Naive thymus-derived CD4-positive, alpha-beta T cell (primary cell): ENCODE measurements around the gene HAGH. TPM values are rescaled to one million over a fixed set of nuclear protein-coding genes. Genes with fewer than 3 reads are reported as not detected.
A peak's percentile ranks its signal among the peaks of the same experiment; 100 is the strongest.

Source experiments
- ATAC-seq: fragments of 150-1000 bp; cut with Tn5 transposase; 2 replicates; pipeline ENCODE4 v1.10.0; 2021; ENCODE audit warnings: mild to moderate bottlenecking, moderate library complexity
- CTCF ChIA-PET: fragments of 350-600 bp; sonication (Branson Sonifier 250); formaldehyde crosslinking; loops from one replicate; lab custom pipeline; 2021; ENCODE audit warnings: antibody characterized with exemption; lab: Charles Lee
- POLR2A ChIA-PET: fragments of 350-600 bp; sonication (Branson Sonifier 250); formaldehyde crosslinking; loops from one replicate; lab custom pipeline; 2021; ENCODE audit warnings: antibody characterized with exemption, inconsistent platforms; lab: Charles Lee
- DNase-seq, 9 donors: peaks; one replicate each; pipeline versions ENCODE4 v3.0.0 to v3.0.0-alpha.2; 2020 to 2022; ENCODE audit warnings: mixed read lengths in 1 of 9
- H3K27ac ChIP-seq: one replicate; pipeline ENCODE4 v1.7.0; 2013; ENCODE audit warnings: mild to moderate bottlenecking, low read depth, low read length, moderate library complexity
- H3K27me3 ChIP-seq, 2 donors: one replicate each; pipeline ENCODE4 v1.7.0; 2013; ENCODE audit warnings: low read length in 2 of 2, mild to moderate bottlenecking in 2 of 2, moderate library complexity in 2 of 2; ENCODE audit not compliant: control insufficient read depth in 2 of 2, insufficient read depth in 2 of 2
- H3K36me3 ChIP-seq, 3 experiments: 1 replicate in 2 of 3; 2 replicates in 1 of 3; pipeline ENCODE4 v1.7.0; 2013; ENCODE audit warnings: low read length in 3 of 3, mild to moderate bottlenecking in 3 of 3, moderate library complexity in 1 of 3; ENCODE audit not compliant: insufficient read depth in 3 of 3, control insufficient read depth in 2 of 3
- H3K4me1 ChIP-seq, 2 donors: one replicate each; pipeline ENCODE4 v1.7.0; 2013; ENCODE audit warnings: low read length in 2 of 2, mild to moderate bottlenecking in 2 of 2, moderate library complexity in 1 of 2; ENCODE audit not compliant: control insufficient read depth in 2 of 2, insufficient read depth in 2 of 2
- H3K4me3 ChIP-seq: 2 replicates; pipeline ENCODE4 v1.7.0; 2013; ENCODE audit warnings: mild to moderate bottlenecking, low read length
- H3K9me3 ChIP-seq, 3 experiments: 1 replicate in 2 of 3; 2 replicates in 1 of 3; pipeline ENCODE4 v1.7.0; 2013; ENCODE audit warnings: low read length in 3 of 3; ENCODE audit not compliant: control insufficient read depth in 2 of 3
- H3K27ac Mint-ChIP-seq, 9 donors: one replicate each; pipeline ENCODE4 v1.8.0; 2020 to 2022; ENCODE audit warnings: mixed read lengths in 9 of 9, mild to moderate bottlenecking in 8 of 9, moderate library complexity in 5 of 9, inconsistent platforms in 2 of 9
- H3K27me3 Mint-ChIP-seq, 5 donors: one replicate each; pipeline ENCODE4 v1.8.0; 2021 to 2022; ENCODE audit warnings: mixed read lengths in 5 of 5, mild to moderate bottlenecking in 1 of 5
- H3K36me3 Mint-ChIP-seq, 5 donors: one replicate each; pipeline ENCODE4 v1.8.0; 2020 to 2022; ENCODE audit warnings: mixed read lengths in 5 of 5, mild to moderate bottlenecking in 3 of 5, inconsistent platforms in 1 of 5
- H3K4me1 Mint-ChIP-seq, 7 donors: one replicate each; pipeline ENCODE4 v1.8.0; 2020 to 2022; ENCODE audit warnings: mixed read lengths in 7 of 7, mild to moderate bottlenecking in 3 of 7, inconsistent platforms in 1 of 7
- H3K4me3 Mint-ChIP-seq, 10 donors: one replicate each; pipeline ENCODE4 v1.8.0; 2020 to 2022; ENCODE audit warnings: mild to moderate bottlenecking in 10 of 10, mixed read lengths in 10 of 10, moderate library complexity in 6 of 10, inconsistent platforms in 2 of 10
- H3K9me3 Mint-ChIP-seq, 11 donors: one replicate each; pipeline ENCODE4 v1.8.0; 2020 to 2022; ENCODE audit warnings: mixed read lengths in 11 of 11, mild to moderate bottlenecking in 4 of 11, inconsistent platforms in 1 of 11, moderate library complexity in 1 of 11
- intact Hi-C, 2 donors: fragments of 100-400 bp; cut with micrococcal nuclease; formaldehyde crosslinking; loops; one replicate each; pipeline ENCODE4 v1.15.1; 2023
- polyA plus RNA-seq, 2 donors: library from polyadenylated mRNA; unstranded; fragments of 300-500 nt; fragmentation: Illumina TruSeq; gene quantifications; one replicate each; pipeline ENCODE4 v1.2.3, GENCODE V29; 2021
- total RNA-seq, 6 experiments: library from RNA in 5 of 6; stranded (reverse) in 5 of 6; gene quantifications; 1 replicate in 5 of 6; 2 replicates in 1 of 6; pipeline ENCODE4 v1.2.3 and lab custom pipeline; 2021 to 2026

HAGH gene
- total and polyA plus RNA-seq, 7 experiments from 2014 or later = 39.4 to 72.9 (median 48.9) TPM

DNA sequence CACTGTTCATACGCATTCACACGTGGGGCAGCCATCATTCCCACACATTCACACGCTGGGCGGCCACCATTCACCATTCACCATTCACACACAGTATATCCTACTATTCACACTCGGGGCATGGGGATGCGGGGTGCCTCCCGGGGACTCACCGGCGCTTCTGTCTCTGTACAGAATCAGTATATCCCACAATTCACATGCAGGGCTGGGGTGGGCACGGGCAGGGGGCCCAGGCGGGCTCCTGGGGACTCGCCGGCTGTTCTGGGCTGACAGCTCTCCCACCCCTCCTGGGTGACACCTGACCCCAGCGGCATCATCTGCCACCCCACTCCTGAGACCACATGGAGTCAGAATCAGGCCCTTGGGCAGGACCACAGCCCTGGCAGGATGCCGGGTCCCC lies 64.9 kb downstream of the HAGH start:
- Mint-ChIP-seq H3K36me3 (peaks cover 0 to 14% (median 3%) of the 10 kb centered on the region in 5 donors), H3K4me1 (peaks cover 0 to 13% (median 10%) of the 10 kb centered on the region in 7 donors), H3K27ac (no peak overlapping the region), H3K9me3 (no peaks in the 10 kb centered on the region), H3K27me3 (no peaks in the 10 kb centered on the region), H3K4me3 (no peak overlapping the region)
- Histone ChIP-seq H3K4me3 (no peak overlapping the region), H3K27me3 (no peaks in the 10 kb centered on the region), H3K36me3 (peaks cover 0 to 86% (median 4%) of the 10 kb centered on the region in 3 experiments), H3K27ac (no peak overlapping the region), H3K4me1 (no peaks in the 10 kb centered on the region), H3K9me3 (no peaks in the 10 kb centered on the region)
- DNase-seq (no peak), ATAC-seq (no peak)
- POLR2A ChIA-PET = no interaction called here
- CTCF ChIA-PET = no interaction called here
- intact Hi-C loops = no loop called here

DNA sequence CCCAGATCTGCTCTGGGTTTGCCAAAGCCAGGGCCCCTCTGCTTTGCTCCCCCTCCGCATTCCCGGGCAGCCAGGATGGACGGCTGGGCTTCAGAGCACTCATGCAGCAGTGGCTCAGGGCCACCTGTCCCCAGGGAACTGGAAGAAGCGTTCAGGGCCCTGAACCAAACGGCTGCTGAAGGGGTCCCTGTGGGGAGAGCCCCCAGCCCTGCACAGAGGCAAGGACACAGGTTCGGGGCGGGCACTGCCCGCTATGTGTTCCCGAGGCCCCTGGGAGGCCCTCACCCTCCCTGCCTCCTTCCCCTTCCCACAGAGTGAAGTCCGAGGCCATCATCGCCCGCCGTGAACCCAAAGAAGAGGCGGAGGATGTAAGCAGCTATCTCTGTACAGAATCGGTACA lies 65.7 kb downstream of the HAGH start:
- Histone ChIP-seq H3K36me3 (peaks cover 0 to 78% (median 4%) of the 10 kb centered on the region in 3 experiments), H3K4me1 (no peaks in the 10 kb centered on the region), H3K4me3 (no peak overlapping the region), H3K9me3 (no peaks in the 10 kb centered on the region), H3K27ac (no peak overlapping the region), H3K27me3 (no peaks in the 10 kb centered on the region)
- ATAC-seq (no peak), DNase-seq (no peak)
- Mint-ChIP-seq H3K4me3 (no peak overlapping the region), H3K27me3 (no peaks in the 10 kb centered on the region), H3K27ac (peak overlapping the region in 1 of 9 donors; percentile 85), H3K36me3 (peaks cover 0 to 14% (median 3%) of the 10 kb centered on the region in 5 donors), H3K9me3 (no peaks in the 10 kb centered on the region), H3K4me1 (peaks cover 0 to 20% (median 13%) of the 10 kb centered on the region in 7 donors)
- intact Hi-C loops = no loop called here
- POLR2A ChIA-PET = interaction anchor here (0.9 kb wide), 1 partner anchor 22 kb away, joined by 3 read pairs; the partner anchor contains the start of genes NUBP2 and SPSB3
- CTCF ChIA-PET = no interaction called here

GRCh38 chr16:1759511-1759910 lies 67.1 kb downstream of the HAGH start:
- peaks cover 0 to 71% (median 4%) of the 10 kb centered on the region in 3 experiments for H3K36me3 ChIP-seq
- ChIA-PET POLR2A (no interaction called here), CTCF (no interaction called here)
- intact Hi-C loops = no loop called here
- no peak overlapping the region for H3K4me3 ChIP-seq
- no peak overlapping the region for H3K27ac Mint-ChIP-seq
- H3K4me1 ChIP-seq = no peaks in the 10 kb centered on the region
- H3K9me3 Mint-ChIP-seq = no peaks in the 10 kb centered on the region
- H3K27ac ChIP-seq = no peak overlapping the region
- no peaks in the 10 kb centered on the region for H3K27me3 Mint-ChIP-seq
- no peak for ATAC-seq
- peaks cover 0 to 21% (median 14%) of the 10 kb centered on the region in 7 donors for H3K4me1 Mint-ChIP-seq
- no peaks in the 10 kb centered on the region for H3K27me3 ChIP-seq
- H3K4me3 Mint-ChIP-seq = no peak overlapping the region
- no peaks in the 10 kb centered on the region for H3K9me3 ChIP-seq
- H3K36me3 Mint-ChIP-seq = peaks cover 0 to 20% (median 3%) of the 10 kb centered on the region in 5 donors
- DNase-seq = no peak

DNA sequence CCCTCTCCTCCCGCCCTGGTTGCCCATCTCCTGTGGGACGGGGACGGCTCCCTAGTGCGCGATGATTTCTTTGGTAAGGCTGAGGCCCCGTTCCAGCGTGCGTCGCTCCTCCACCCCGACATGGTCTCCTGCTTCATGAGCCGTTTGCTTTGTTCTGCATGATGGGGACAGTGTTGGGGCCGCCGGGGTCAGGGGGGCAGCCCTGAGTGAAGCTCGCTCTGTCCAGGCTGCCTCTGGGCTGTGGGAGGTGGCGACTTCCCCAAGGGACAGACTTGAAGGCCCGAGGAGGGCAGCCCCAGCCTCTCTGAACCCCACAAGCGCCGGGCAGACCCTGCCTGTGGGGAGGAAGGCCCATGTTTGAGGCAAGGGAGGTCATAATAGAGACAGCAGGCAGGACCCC lies 67.7 kb downstream of the HAGH start:
- Histone ChIP-seq H3K27me3 (no peaks in the 10 kb centered on the region), H3K4me1 (no peaks in the 10 kb centered on the region), H3K4me3 (no peak overlapping the region), H3K36me3 (peaks cover 0 to 71% (median 4%) of the 10 kb centered on the region in 3 experiments), H3K27ac (no peak overlapping the region), H3K9me3 (no peaks in the 10 kb centered on the region)
- DNase-seq = no peak
- H3K9me3 Mint-ChIP-seq = no peaks in the 10 kb centered on the region
- H3K27me3 Mint-ChIP-seq = no peaks in the 10 kb centered on the region
- intact Hi-C loops = no loop called here
- ChIA-PET CTCF (no interaction called here), POLR2A (no interaction called here)
- peak overlapping the region in 1 of 9 donors; percentile 59 for H3K27ac Mint-ChIP-seq
- no peak overlapping the region for H3K4me3 Mint-ChIP-seq
- H3K36me3 Mint-ChIP-seq = peaks cover 0 to 20% (median 3%) of the 10 kb centered on the region in 5 donors
- no peak for ATAC-seq
- peaks cover 0 to 21% (median 14%) of the 10 kb centered on the region in 7 donors for H3K4me1 Mint-ChIP-seq

- ATAC-seq (peak; percentile 20), DNase-seq (no peak)
- CTCF ChIA-PET = no interaction called here
- Mint-ChIP-seq H3K36me3 (peaks cover 0 to 22% (median 3%) of the 10 kb centered on the region in 5 donors), H3K9me3 (no peaks in the 10 kb centered on the region), H3K4me1 (peaks cover 0 to 21% (median 14%) of the 10 kb centered on the region in 7 donors), H3K27me3 (no peaks in the 10 kb centered on the region), H3K4me3 (peak overlapping the region in 2 of 10 donors; percentile 55 to 58), H3K27ac (peak overlapping the region in 3 of 9 donors; percentile 17 to 77 (median 46))
- peaks cover 0 to 67% (median 4%) of the 10 kb centered on the region in 3 experiments for H3K36me3 ChIP-seq
- H3K27ac ChIP-seq = no peak overlapping the region
- H3K4me1 ChIP-seq = no peaks in the 10 kb centered on the region
- no peaks in the 10 kb centered on the region for H3K9me3 ChIP-seq
- POLR2A ChIA-PET = no interaction called here
- no peak overlapping the region for H3K4me3 ChIP-seq
- H3K27me3 ChIP-seq = no peaks in the 10 kb centered on the region
- intact Hi-C loops = no loop called here
Measured at GRCh38 chr16:1757714-1758461, 68.7 kb downstream of the HAGH start.

Other genes starting within 250 kb of the HAGH start
- gene IFT140, start 214.8 kb downstream of the HAGH start, total RNA-seq = 10 to 100 TPM in 1 of 5 experiments, 1 to 10 TPM in 4; 7.3 to 10.6 (median 8.1) TPM
- gene IFT140, start 214.8 kb downstream of the HAGH start, polyA plus RNA-seq = 10 to 100 TPM in 1 of 2 donors, 1 to 10 TPM in 1; 8.9 to 13.5 TPM
- gene CRAMP1, start 214.5 kb downstream of the HAGH start, total RNA-seq = 10 to 100 TPM; 27.0 to 33.2 (median 31.3) TPM
- 1 to 10 TPM; 2.1 to 5.0 TPM for gene CRAMP1, start 214.5 kb downstream of the HAGH start, polyA plus RNA-seq
- gene JPT2, start 148.5 kb downstream of the HAGH start, total RNA-seq = 10 to 100 TPM; 12.6 to 67.2 (median 36.4) TPM
- 10 to 100 TPM; 13.0 to 17.5 TPM for gene JPT2, start 148.5 kb downstream of the HAGH start, polyA plus RNA-seq
- 100 to 1,000 TPM; 112 to 299 (median 272) TPM for gene MAPK8IP3, start 120.6 kb downstream of the HAGH start, total RNA-seq
- gene MAPK8IP3, start 120.6 kb downstream of the HAGH start, polyA plus RNA-seq = 1 to 10 TPM; 1.7 to 3.2 TPM
- gene NME3, start 55.3 kb downstream of the HAGH start, total RNA-seq = 10 to 100 TPM; 49.4 to 81.5 (median 58.2) TPM
- gene NME3, start 55.3 kb downstream of the HAGH start, polyA plus RNA-seq = 10 to 100 TPM; 70.6 to 71.9 TPM
- 10 to 100 TPM; 32.2 to 47.5 (median 36.8) TPM for gene EME2, start 54.0 kb downstream of the HAGH start, total RNA-seq
- gene EME2, start 54.0 kb downstream of the HAGH start, polyA plus RNA-seq = 1 to 10 TPM in 1 of 2 donors, under 1 TPM in 1; 0.59 to 3.8 TPM
- gene MRPS34, start 53.7 kb downstream of the HAGH start, total RNA-seq = 100 to 1,000 TPM in 1 of 5 experiments, 10 to 100 TPM in 4; 41.6 to 115 (median 49.5) TPM
- gene MRPS34, start 53.7 kb downstream of the HAGH start, polyA plus RNA-seq = 100 to 1,000 TPM; 124 to 162 TPM
- gene SPSB3, start 44.3 kb downstream of the HAGH start, total RNA-seq = 100 to 1,000 TPM in 2 of 5 experiments, 10 to 100 TPM in 3; 38.2 to 127 (median 72.3) TPM
- gene SPSB3, start 44.3 kb downstream of the HAGH start, polyA plus RNA-seq = 10 to 100 TPM; 38.7 to 58.9 TPM
- gene NUBP2, start 43.9 kb downstream of the HAGH start, total RNA-seq = 10 to 100 TPM; 39.3 to 60.2 (median 48.6) TPM
- gene NUBP2, start 43.9 kb downstream of the HAGH start, polyA plus RNA-seq = 10 to 100 TPM; 96.7 to 98.9 TPM
- 1 to 10 TPM in 3 of 5 experiments, under 1 TPM in 2; 0.19 to 1.5 (median 1.1) TPM for gene IGFALS, start 33.1 kb downstream of the HAGH start, total RNA-seq
- gene IGFALS, start 33.1 kb downstream of the HAGH start, polyA plus RNA-seq = under 1 TPM in 1 of 2 donors, not detected in 1; 0.40 TPM
- gene FAHD1, start 381 bp upstream of the HAGH start, total RNA-seq = 10 to 100 TPM in 1 of 5 experiments, 1 to 10 TPM in 4; 7.8 to 12.9 (median 9.7) TPM
- 10 to 100 TPM; 27.5 to 28.6 TPM for gene FAHD1, start 381 bp upstream of the HAGH start, polyA plus RNA-seq
- gene MEIOB, start 45.3 kb upstream of the HAGH start, total RNA-seq = not detected
- not detected for gene MEIOB, start 45.3 kb upstream of the HAGH start, polyA plus RNA-seq
- gene HS3ST6, start 91.6 kb upstream of the HAGH start, total RNA-seq = not detected
- not detected for gene HS3ST6, start 91.6 kb upstream of the HAGH start, polyA plus RNA-seq
- gene MSRB1, start 116.4 kb upstream of the HAGH start, total RNA-seq = 10 to 100 TPM in 2 of 5 experiments, 1 to 10 TPM in 3; 5.5 to 27.0 (median 8.2) TPM
- 10 to 100 TPM; 15.6 to 15.8 TPM for gene MSRB1, start 116.4 kb upstream of the HAGH start, polyA plus RNA-seq
- not detected for gene RPL3L, start 127.9 kb upstream of the HAGH start, total RNA-seq
- not detected for gene RPL3L, start 127.9 kb upstream of the HAGH start, polyA plus RNA-seq
- 100 to 1,000 TPM in 1 of 5 experiments, 10 to 100 TPM in 4; 40.0 to 114 (median 71.1) TPM for gene NDUFB10, start 132.7 kb upstream of the HAGH start, total RNA-seq
- gene NDUFB10, start 132.7 kb upstream of the HAGH start, polyA plus RNA-seq = 100 to 1,000 TPM; 166 to 180 TPM
- 1,000 to 10,000 TPM; 2,562 to 3,376 (median 2,918) TPM for gene RPS2, start 138.0 kb upstream of the HAGH start, total RNA-seq
- gene RPS2, start 138.0 kb upstream of the HAGH start, polyA plus RNA-seq = 1,000 to 10,000 TPM; 7,065 to 7,254 TPM
- gene RNF151, start 140.0 kb upstream of the HAGH start, total RNA-seq = under 1 TPM in 1 of 5 experiments, not detected in 4; 0.51 TPM
- not detected for gene RNF151, start 140.0 kb upstream of the HAGH start, polyA plus RNA-seq
- 10 to 100 TPM; 17.2 to 45.2 (median 27.6) TPM for gene TBL3, start 145.2 kb upstream of the HAGH start, total RNA-seq
- 10 to 100 TPM; 59.4 to 89.8 TPM for gene TBL3, start 145.2 kb upstream of the HAGH start, polyA plus RNA-seq
- gene NOXO1, start 154.6 kb upstream of the HAGH start, total RNA-seq = 1 to 10 TPM in 1 of 5 experiments, under 1 TPM in 4; 0.24 to 1.3 (median 0.79) TPM
- under 1 TPM; 0.17 to 0.29 TPM for gene NOXO1, start 154.6 kb upstream of the HAGH start, polyA plus RNA-seq
- gene GFER, start 157.4 kb upstream of the HAGH start, total RNA-seq = 10 to 100 TPM; 14.0 to 28.2 (median 18.1) TPM
- 10 to 100 TPM; 19.6 to 30.8 TPM for gene GFER, start 157.4 kb upstream of the HAGH start, polyA plus RNA-seq
- 1 to 10 TPM in 2 of 5 experiments, under 1 TPM in 3; 0.49 to 8.8 (median 0.80) TPM for gene SYNGR3, start 163.1 kb upstream of the HAGH start, total RNA-seq
- gene SYNGR3, start 163.1 kb upstream of the HAGH start, polyA plus RNA-seq = 1 to 10 TPM in 1 of 2 donors, under 1 TPM in 1; 0.92 to 1.6 TPM
- 10 to 100 TPM; 44.3 to 63.2 (median 49.8) TPM for gene ZNF598, start 183.0 kb upstream of the HAGH start, total RNA-seq
- gene ZNF598, start 183.0 kb upstream of the HAGH start, polyA plus RNA-seq = 1 to 10 TPM; 1.9 to 9.4 TPM
- gene NPW, start 193.0 kb upstream of the HAGH start, total RNA-seq = 1 to 10 TPM in 1 of 5 experiments, under 1 TPM in 1, not detected in 3; 0.53 to 1.7 TPM
- gene NPW, start 193.0 kb upstream of the HAGH start, polyA plus RNA-seq = not detected
- 1 to 10 TPM; 2.5 to 3.8 (median 3.6) TPM for gene NHERF2, start 200.1 kb upstream of the HAGH start, total RNA-seq
- under 1 TPM; 0.33 to 0.56 TPM for gene NHERF2, start 200.1 kb upstream of the HAGH start, polyA plus RNA-seq
- 10 to 100 TPM in 1 of 5 experiments, 1 to 10 TPM in 4; 4.4 to 27.0 (median 7.5) TPM for gene NTHL1, start 221.0 kb upstream of the HAGH start, total RNA-seq
- 10 to 100 TPM; 16.3 to 17.5 TPM for gene NTHL1, start 221.0 kb upstream of the HAGH start, polyA plus RNA-seq
- 100 to 1,000 TPM; 126 to 155 (median 147) TPM for gene TSC2, start 221.2 kb upstream of the HAGH start, total RNA-seq
- 10 to 100 TPM; 27.5 to 53.6 TPM for gene TSC2, start 221.2 kb upstream of the HAGH start, polyA plus RNA-seq